SK-N-SH (cell line): ENCODE data around the gene MACROD1.

Source experiments
- FOXM1 ChIP-seq: IDR thresholded peaks from 2 replicates; pipeline ENCODE4 v1.4.0; 2012; ENCODE audit warnings: low read depth, mild to moderate bottlenecking
- RXRA ChIP-seq: IDR thresholded peaks from 2 replicates; pipeline ENCODE4 v1.4.0; 2012; ENCODE audit warnings: low read depth, mild to moderate bottlenecking, borderline replicate concordance

DNA sequence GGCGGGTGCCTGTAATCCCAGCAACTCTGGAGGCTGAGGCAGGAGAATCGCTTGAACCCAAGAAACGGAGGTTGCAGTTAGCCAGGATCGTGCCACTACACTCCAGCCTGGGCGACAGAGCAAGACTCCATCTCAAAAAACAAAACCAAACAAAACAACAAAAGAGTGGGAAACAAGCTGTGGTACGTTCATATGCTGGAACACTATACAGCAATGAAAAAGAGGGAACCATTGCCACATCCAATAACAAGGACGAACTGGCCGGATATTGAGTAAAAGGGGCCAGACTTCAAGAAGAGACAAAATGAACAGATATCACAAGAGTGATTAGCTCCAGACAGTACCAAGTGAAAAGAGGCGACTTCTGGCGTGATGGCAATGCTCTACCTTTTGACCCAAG lies 4.9 kb downstream of the MACROD1 start:
- TF ChIP-seq FOXM1 = no peak
- no peak for TF ChIP-seq RXRA
